Measurements from ENCODE around the gene MICB. TPM values are rescaled to one million over a fixed set of nuclear protein-coding genes. Genes with fewer than 3 reads are reported as not detected.
A peak's percentile ranks its signal among the peaks of the same experiment; 100 is the strongest.

MICB gene
- total and polyA plus RNA-seq, 9 of the 15 experiments (the other 6 are each of a cell fraction or from before 2014, with no cell fraction given) = 13.3 to 34.5 (median 19.8) TPM

DNA sequence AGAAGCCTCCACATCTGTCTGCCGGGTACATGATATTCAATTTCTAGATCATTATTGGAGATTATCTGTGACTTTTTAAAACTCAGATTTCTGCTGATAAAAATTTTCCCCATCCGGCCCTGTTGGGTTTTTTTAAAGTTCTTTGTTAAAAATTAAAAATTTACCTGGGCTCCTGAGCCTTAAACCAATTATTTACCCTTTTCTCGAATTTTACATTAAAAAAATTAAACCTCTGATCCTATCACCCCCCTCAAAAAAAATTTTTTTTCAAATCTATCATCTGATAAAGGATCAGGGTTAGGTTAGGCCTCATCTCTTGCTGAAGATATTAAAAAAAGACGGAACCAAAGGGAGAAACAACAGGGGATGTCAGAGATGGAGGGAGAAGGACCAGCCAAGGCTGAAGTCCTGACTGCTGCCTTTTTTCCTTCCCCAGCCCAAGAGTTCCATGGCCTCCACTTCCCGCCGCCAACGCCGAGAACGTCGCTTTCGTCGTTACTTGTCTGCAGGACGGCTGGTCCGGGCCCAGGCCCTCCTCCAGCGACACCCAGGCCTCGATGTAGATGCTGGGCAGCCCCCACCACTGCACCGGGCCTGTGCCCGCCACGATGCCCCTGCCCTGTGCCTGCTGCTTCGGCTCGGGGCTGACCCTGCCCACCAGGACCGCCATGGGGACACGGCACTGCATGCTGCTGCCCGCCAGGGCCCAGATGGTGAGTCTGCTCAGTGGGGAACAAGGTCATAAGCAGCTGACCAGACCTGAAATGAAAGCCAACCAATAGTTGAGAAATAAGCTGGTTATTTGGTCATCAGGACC lies 50.0 kb downstream of the MICB start (continued):
- TF ChIP-seq, protein P1, sequence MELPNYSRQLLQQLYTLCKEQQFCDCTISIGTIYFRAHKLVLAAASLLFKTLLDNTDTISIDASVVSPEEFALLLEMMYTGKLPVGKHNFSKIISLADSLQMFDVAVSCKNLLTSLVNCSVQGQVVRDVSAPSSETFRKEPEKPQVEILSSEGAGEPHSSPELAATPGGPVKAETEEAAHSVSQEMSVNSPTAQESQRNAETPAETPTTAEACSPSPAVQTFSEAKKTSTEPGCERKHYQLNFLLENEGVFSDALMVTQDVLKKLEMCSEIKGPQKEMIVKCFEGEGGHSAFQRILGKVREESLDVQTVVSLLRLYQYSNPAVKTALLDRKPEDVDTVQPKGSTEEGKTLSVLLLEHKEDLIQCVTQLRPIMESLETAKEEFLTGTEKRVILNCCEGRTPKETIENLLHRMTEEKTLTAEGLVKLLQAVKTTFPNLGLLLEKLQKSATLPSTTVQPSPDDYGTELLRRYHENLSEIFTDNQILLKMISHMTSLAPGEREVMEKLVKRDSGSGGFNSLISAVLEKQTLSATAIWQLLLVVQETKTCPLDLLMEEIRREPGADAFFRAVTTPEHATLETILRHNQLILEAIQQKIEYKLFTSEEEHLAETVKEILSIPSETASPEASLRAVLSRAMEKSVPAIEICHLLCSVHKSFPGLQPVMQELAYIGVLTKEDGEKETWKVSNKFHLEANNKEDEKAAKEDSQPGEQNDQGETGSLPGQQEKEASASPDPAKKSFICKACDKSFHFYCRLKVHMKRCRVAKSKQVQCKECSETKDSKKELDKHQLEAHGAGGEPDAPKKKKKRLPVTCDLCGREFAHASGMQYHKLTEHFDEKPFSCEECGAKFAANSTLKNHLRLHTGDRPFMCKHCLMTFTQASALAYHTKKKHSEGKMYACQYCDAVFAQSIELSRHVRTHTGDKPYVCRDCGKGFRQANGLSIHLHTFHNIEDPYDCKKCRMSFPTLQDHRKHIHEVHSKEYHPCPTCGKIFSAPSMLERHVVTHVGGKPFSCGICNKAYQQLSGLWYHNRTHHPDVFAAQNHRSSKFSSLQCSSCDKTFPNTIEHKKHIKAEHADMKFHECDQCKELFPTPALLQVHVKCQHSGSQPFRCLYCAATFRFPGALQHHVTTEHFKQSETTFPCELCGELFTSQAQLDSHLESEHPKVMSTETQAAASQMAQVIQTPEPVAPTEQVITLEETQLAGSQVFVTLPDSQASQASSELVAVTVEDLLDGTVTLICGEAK (IDR thresholded peaks at IDR 0.05) = no peak
- TF ChIP-seq, protein P1 (CRISPR knock-in tag; IDR thresholded peaks at IDR 0.05) = no peak
- no peak for TF ChIP-seq NCOA1 (IDR thresholded peaks at IDR 0.05; ENCODE audit: low read depth)
- no peak for TF ChIP-seq PRMT5 (CRISPR knock-in tag; IDR thresholded peaks at IDR 0.05)
- peak; percentile 22 for TF ChIP-seq FIP1L1 (IDR thresholded peaks at IDR 0.05; ENCODE audit: low read depth, low read length, poor library complexity, severe bottlenecking)
- TF ChIP-seq, protein P2, sequence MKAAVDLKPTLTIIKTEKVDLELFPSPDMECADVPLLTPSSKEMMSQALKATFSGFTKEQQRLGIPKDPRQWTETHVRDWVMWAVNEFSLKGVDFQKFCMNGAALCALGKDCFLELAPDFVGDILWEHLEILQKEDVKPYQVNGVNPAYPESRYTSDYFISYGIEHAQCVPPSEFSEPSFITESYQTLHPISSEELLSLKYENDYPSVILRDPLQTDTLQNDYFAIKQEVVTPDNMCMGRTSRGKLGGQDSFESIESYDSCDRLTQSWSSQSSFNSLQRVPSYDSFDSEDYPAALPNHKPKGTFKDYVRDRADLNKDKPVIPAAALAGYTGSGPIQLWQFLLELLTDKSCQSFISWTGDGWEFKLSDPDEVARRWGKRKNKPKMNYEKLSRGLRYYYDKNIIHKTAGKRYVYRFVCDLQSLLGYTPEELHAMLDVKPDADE (conservative IDR thresholded peaks at IDR 0.05; ENCODE audit: control insufficient read depth, low read depth, low read length) = 0 out of 2 replicates have a peak, but pooled peaks have one; percentile 22
- peak; percentile 50; the same call in 1 of the 2 replicates for TF ChIP-seq CREB3L1 (IDR thresholded peaks at IDR 0.05; ENCODE audit: borderline replicate concordance, low read depth)
- 0 out of 2 replicates have a peak, but pooled peaks have one; percentile 9 for TF ChIP-seq EP300 (IDR thresholded peaks at IDR 0.05; ENCODE audit: low read length)
- TF ChIP-seq POLR2G (IDR thresholded peaks at IDR 0.05; ENCODE audit: low read depth, low read length) = peak; percentile 77
- peak; percentile 71 for TF ChIP-seq ETV5 (CRISPR knock-in tag; IDR thresholded peaks at IDR 0.05; ENCODE audit: low read depth)
- TF ChIP-seq, protein P3, sequence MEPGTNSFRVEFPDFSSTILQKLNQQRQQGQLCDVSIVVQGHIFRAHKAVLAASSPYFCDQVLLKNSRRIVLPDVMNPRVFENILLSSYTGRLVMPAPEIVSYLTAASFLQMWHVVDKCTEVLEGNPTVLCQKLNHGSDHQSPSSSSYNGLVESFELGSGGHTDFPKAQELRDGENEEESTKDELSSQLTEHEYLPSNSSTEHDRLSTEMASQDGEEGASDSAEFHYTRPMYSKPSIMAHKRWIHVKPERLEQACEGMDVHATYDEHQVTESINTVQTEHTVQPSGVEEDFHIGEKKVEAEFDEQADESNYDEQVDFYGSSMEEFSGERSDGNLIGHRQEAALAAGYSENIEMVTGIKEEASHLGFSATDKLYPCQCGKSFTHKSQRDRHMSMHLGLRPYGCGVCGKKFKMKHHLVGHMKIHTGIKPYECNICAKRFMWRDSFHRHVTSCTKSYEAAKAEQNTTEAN (CRISPR knock-in tag; IDR thresholded peaks at IDR 0.05) = no peak
- no peak; the same call in 1 of the 2 replicates for TF ChIP-seq HMBOX1 (IDR thresholded peaks at IDR 0.05)

Measured in K562 (cell line).